Activated CD4-positive, alpha-beta T cell treated with anti-CD3 and anti-CD28 coated beads, Interleukin-2, amount 50 U/mL, for 1 hour (primary cell): ENCODE measurements around the gene PRTG.
"Not testable (repeated sequence)": the region's sequence is repeated elsewhere in the genome, so short reads cannot be mapped to it uniquely, and the experiment has no call there.

Source experiments
- DNase-seq: peaks from one replicate; pipeline ENCODE4 v3.0.0-alpha.2; 2020

PRTG gene

GRCh38 chr15:55694652-55695150, 48.3 kb downstream of the PRTG start:
- DNase-seq: no peak

GRCh38 chr15:55693116-55693515, 49.8 kb downstream of the PRTG start:
- DNase-seq: not testable (repeated sequence)

- no peak for DNase-seq
Observed at GRCh38 chr15:55687792-55688191, 55.2 kb downstream of the PRTG start.

- DNase-seq: no peak
Observed at GRCh38 chr15:55685286-55685685, 57.7 kb downstream of the PRTG start.

- no peak for DNase-seq
Observed at GRCh38 chr15:55683376-55683775, 59.6 kb downstream of the PRTG start.

- no peak for DNase-seq
Observed at GRCh38 chr15:55681631-55682030, 61.3 kb downstream of the PRTG start.

- no peak for DNase-seq
Observed at GRCh38 chr15:55676507-55676906, 66.4 kb downstream of the PRTG start.

GRCh38 chr15:55673287-55673686, 69.7 kb downstream of the PRTG start:
- DNase-seq: no peak

- DNase-seq: no peak
Observed at GRCh38 chr15:55669270-55669669, 73.7 kb downstream of the PRTG start.

GRCh38 chr15:55665605-55666227, 77.2 kb downstream of the PRTG start:
- DNase-seq: no peak

- DNase-seq: no peak
Observed at GRCh38 chr15:55661428-55661827, 81.5 kb downstream of the PRTG start.

- DNase-seq: no peak
Observed at GRCh38 chr15:55660153-55660552, 82.8 kb downstream of the PRTG start.

GRCh38 chr15:55659481-55659880, 83.5 kb downstream of the PRTG start:
- no peak for DNase-seq

- DNase-seq: no peak
Observed at GRCh38 chr15:55658886-55659285, 84.1 kb downstream of the PRTG start.

GRCh38 chr15:55654561-55655031, 88.4 kb downstream of the PRTG start:
- DNase-seq: no peak

- DNase-seq: no peak
Observed at GRCh38 chr15:55652909-55653495, 90.0 kb downstream of the PRTG start.

GRCh38 chr15:55652359-55652758, 90.6 kb downstream of the PRTG start:
- DNase-seq: no peak

GRCh38 chr15:55649058-55649423, 93.9 kb downstream of the PRTG start:
- DNase-seq: no peak

- DNase-seq: no peak
Observed at GRCh38 chr15:55638764-55639163, 104.2 kb downstream of the PRTG start.

GRCh38 chr15:55637086-55637485, 105.9 kb downstream of the PRTG start:
- no peak for DNase-seq

GRCh38 chr15:55633731-55634130, 109.2 kb downstream of the PRTG start:
- no peak for DNase-seq

GRCh38 chr15:55632434-55632833, 110.5 kb downstream of the PRTG start:
- DNase-seq: no peak

- no peak for DNase-seq
Observed at GRCh38 chr15:55630858-55631257, 112.1 kb downstream of the PRTG start.

- DNase-seq: no peak
Observed at GRCh38 chr15:55628369-55628730, 114.6 kb downstream of the PRTG start.
